ENCODE results near the gene GTF2E1. TPM values are rescaled to one million over a fixed set of nuclear protein-coding genes. Genes with fewer than 3 reads are reported as not detected.
A peak's percentile ranks its signal among the peaks of the same experiment; 100 is the strongest.

Gene GTF2E1
- total and polyA plus RNA-seq, 2 of the 4 experiments (the other 2 are of a cell fraction): 8.2 to 18.5 TPM

DNA sequence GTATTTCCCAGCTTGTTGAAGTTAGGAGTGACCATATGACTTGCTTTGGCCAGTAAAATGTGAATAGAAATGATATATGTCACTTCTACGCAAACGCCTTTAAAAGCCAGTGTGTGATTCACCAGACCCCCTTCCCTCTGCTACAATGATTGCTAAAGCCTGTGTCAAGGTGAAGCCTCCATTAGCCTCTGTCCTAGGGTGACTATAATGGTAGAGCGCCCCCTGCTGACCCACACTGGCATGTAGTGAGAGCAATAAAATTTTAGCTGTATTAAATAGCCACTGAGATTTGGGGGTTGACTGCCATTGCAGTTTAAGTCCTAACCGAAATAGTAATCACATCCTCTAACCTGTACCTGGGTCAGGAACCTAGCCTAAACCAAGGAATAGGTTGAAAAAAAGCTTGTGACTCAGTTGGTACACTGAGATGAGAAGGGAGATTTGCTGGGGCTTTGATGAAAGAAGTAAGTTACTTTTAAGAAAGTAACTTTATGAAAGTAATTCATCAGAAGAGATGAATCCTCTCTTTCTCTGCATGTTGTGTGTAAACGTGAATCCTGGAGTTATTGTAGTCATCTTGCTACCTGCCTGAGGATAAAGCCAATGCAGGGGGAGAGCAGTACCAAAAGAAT lies 52.6 kb downstream of the GTF2E1 start:
- dilution Hi-C loops (cut with HindIII; ENCODE audit: low sequenced_read_pairs, unreplicated experiment) (no loop called here), intact Hi-C loops (cut with micrococcal nuclease) (loop anchor here (1.0 to 10.0 kb wide), 5 partner anchors 52 to 548 kb away; partner anchors contain the start of genes GTF2E1, NDUFB4 and RABL3), in situ Hi-C loops (cut with MboI; ENCODE audit: low sequenced_read_pairs) (loop anchor here (10.0 to 25.0 kb wide), 3 partner anchors 200 to 550 kb away; partner anchors contain the start of gene NDUFB4)
- Histone ChIP-seq H3K23ac (ENCODE audit: low read depth, low read length) (no peak overlapping the region), H3K9ac (ENCODE audit: low read depth, low read length) (no peak overlapping the region), H3K79me1 (ENCODE audit: low read depth in 1 of 2, low read length in 2 of 2) (peaks cover 0 to 15% of the 10 kb centered on the region in 2 experiments; a peak in 2 of 4 replicates), H3K14ac (replicated peaks; ENCODE audit: low read depth, low read length) (no peak overlapping the region), H3K9me3 (ENCODE audit: control insufficient read depth, insufficient read depth, low read length) (no peaks in the 10 kb centered on the region), H2BK120ac (ENCODE audit: low read depth, low read length) (no peak overlapping the region; the same call in 1 of the 2 replicates), H3K4ac (ENCODE audit: low read depth, low read length) (peak overlapping the region; percentile 32; the same call in 1 of the 2 replicates), H3K18ac (ENCODE audit: low read depth, low read length) (no peak overlapping the region), H3K56ac (ENCODE audit: extremely low read depth, insufficient read depth, low read length) (no peak overlapping the region), H3K4me3 (ENCODE audit: insufficient read depth, low read depth, low read length) (no peak overlapping the region), H2BK20ac (ENCODE audit: low read depth, low read length) (peak overlapping the region; percentile 56; the same call in 1 of the 2 replicates), H4K8ac (ENCODE audit: low read depth in 2 of 2, low read length in 2 of 2) (no peak overlapping the region), H3K9me1 (ENCODE audit: insufficient read depth, low read length) (peaks cover 9% of the 10 kb centered on the region), H3K36me3 (ENCODE audit: control insufficient read depth, insufficient read depth, low read length) (no peaks in the 10 kb centered on the region), H3K4me2 (ENCODE audit: low read depth, low read length) (no peak overlapping the region), H3K4me1 (ENCODE audit: control insufficient read depth, insufficient read depth, low read length) (peaks cover 8% of the 10 kb centered on the region), H2BK15ac (ENCODE audit: low read depth, low read length) (peak overlapping the region; percentile 1; the same call in 2 of the 3 replicates), H3K27me3 (ENCODE audit: control insufficient read depth, insufficient read depth, low read length) (no peaks in the 10 kb centered on the region), H2BK5ac (ENCODE audit: low read depth, low read length, poor library complexity, severe bottlenecking) (no peak overlapping the region), H4K20me1 (ENCODE audit: insufficient read depth, low read length) (no peaks in the 10 kb centered on the region), H2AK5ac (ENCODE audit: low read depth, low read length) (no peak overlapping the region), H3K27ac (ENCODE audit: insufficient read depth, low read length) (no peak overlapping the region), H4K5ac (ENCODE audit: low read depth, low read length) (no peak overlapping the region), H2AFZ (replicated peaks; ENCODE audit: low read length, poor library complexity) (no peak overlapping the region), H2AK9ac (replicated peaks; ENCODE audit: low read depth, low read length, poor library complexity) (no peak overlapping the region), H4K91ac (ENCODE audit: insufficient read depth, low read depth, low read length) (no peak overlapping the region)
- ChIA-PET POLR2A (ENCODE audit: unreplicated experiment) (no interaction called here), CTCF (interaction anchor here (0.5 to 3.4 kb wide), 20 partner anchors 9 to 369 kb away, joined by 3 to 20 read pairs (median 3); no protein-coding TSS in a partner anchor)
- TF ChIP-seq RAD21 (IDR thresholded peaks at IDR 0.05; ENCODE audit: low read length) (peak; percentile 87), CEBPB (IDR thresholded peaks at IDR 0.05; ENCODE audit: low read depth, low read length) (peak; percentile 79), SMC3 (IDR thresholded peaks at IDR 0.05; ENCODE audit: low read depth, low read length) (peak; percentile 95), FOS (IDR thresholded peaks at IDR 0.05; ENCODE audit: low read depth, low read length) (peak; percentile 18; the same call in 1 of the 2 replicates)
- TF ChIP-seq, protein P1, sequence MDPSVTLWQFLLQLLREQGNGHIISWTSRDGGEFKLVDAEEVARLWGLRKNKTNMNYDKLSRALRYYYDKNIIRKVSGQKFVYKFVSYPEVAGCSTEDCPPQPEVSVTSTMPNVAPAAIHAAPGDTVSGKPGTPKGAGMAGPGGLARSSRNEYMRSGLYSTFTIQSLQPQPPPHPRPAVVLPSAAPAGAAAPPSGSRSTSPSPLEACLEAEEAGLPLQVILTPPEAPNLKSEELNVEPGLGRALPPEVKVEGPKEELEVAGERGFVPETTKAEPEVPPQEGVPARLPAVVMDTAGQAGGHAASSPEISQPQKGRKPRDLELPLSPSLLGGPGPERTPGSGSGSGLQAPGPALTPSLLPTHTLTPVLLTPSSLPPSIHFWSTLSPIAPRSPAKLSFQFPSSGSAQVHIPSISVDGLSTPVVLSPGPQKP (IDR thresholded peaks at IDR 0.05; ENCODE audit: borderline replicate concordance, low read depth, low read length): no peak
- TF ChIP-seq, protein P2, sequence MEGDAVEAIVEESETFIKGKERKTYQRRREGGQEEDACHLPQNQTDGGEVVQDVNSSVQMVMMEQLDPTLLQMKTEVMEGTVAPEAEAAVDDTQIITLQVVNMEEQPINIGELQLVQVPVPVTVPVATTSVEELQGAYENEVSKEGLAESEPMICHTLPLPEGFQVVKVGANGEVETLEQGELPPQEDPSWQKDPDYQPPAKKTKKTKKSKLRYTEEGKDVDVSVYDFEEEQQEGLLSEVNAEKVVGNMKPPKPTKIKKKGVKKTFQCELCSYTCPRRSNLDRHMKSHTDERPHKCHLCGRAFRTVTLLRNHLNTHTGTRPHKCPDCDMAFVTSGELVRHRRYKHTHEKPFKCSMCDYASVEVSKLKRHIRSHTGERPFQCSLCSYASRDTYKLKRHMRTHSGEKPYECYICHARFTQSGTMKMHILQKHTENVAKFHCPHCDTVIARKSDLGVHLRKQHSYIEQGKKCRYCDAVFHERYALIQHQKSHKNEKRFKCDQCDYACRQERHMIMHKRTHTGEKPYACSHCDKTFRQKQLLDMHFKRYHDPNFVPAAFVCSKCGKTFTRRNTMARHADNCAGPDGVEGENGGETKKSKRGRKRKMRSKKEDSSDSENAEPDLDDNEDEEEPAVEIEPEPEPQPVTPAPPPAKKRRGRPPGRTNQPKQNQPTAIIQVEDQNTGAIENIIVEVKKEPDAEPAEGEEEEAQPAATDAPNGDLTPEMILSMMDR (conservative IDR thresholded peaks at IDR 0.05; ENCODE audit: low read depth, low read length): peak; percentile 91
- TF ChIP-seq, protein P3, sequence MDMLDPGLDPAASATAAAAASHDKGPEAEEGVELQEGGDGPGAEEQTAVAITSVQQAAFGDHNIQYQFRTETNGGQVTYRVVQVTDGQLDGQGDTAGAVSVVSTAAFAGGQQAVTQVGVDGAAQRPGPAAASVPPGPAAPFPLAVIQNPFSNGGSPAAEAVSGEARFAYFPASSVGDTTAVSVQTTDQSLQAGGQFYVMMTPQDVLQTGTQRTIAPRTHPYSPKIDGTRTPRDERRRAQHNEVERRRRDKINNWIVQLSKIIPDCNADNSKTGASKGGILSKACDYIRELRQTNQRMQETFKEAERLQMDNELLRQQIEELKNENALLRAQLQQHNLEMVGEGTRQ (IDR thresholded peaks at IDR 0.05; ENCODE audit: low read depth, low read length): no peak
- ATAC-seq (ENCODE audit: low read depth) (peak; percentile 79), DNase-seq (peak; percentile 82)
- BruUV-seq (replicated peaks): no TSS peak
- WGBS, 2 experiments (ENCODE audit: extremely low coverage in 2 of 2, insufficient read length in 1 of 2): no CpG with 5 or more reads among the region's 5 CpGs

Data from IMR-90 (cell line).